Measurements from ENCODE around the gene EXOC1. TPM values are rescaled to one million over a fixed set of nuclear protein-coding genes. Genes with fewer than 3 reads are reported as not detected.

Gene EXOC1
- total RNA-seq, 1 donor from 2014 or later = 102 TPM

GRCh38 chr4:55939421-55939820, 86.0 kb downstream of the EXOC1 start:
- Mint-ChIP-seq H3K4me1 (ENCODE audit: low read depth, unreplicated experiment) (no peaks in the 10 kb centered on the region), H3K27ac (ENCODE audit: unreplicated experiment) (no peak overlapping the region), H3K9me3 (ENCODE audit: unreplicated experiment) (no peaks in the 10 kb centered on the region), H3K36me3 (ENCODE audit: unreplicated experiment) (peaks cover 5% of the 10 kb centered on the region), H3K4me3 (ENCODE audit: unreplicated experiment) (no peak overlapping the region), H3K27me3 (ENCODE audit: unreplicated experiment) (no peaks in the 10 kb centered on the region)
- no peak for DNase-seq
- TF ChIP-seq CTCF (IDR thresholded peaks at IDR 0.05; ENCODE audit: partially characterized antibody, unreplicated experiment) = no peak

- no peak overlapping the region for H3K27ac Mint-ChIP-seq (ENCODE audit: unreplicated experiment)
- peaks cover 5% of the 10 kb centered on the region for H3K36me3 Mint-ChIP-seq (ENCODE audit: unreplicated experiment)
- DNase-seq = no peak
These were observed 88.5 kb downstream of the EXOC1 start for GRCh38 chr4:55941881-55942396.

GRCh38 chr4:55947254-55947882, 93.9 kb downstream of the EXOC1 start:
- Mint-ChIP-seq H3K36me3 (ENCODE audit: unreplicated experiment) (no peaks in the 10 kb centered on the region), H3K4me1 (ENCODE audit: low read depth, unreplicated experiment) (peaks cover 11% of the 10 kb centered on the region), H3K9me3 (ENCODE audit: unreplicated experiment) (peaks cover 2% of the 10 kb centered on the region), H3K27ac (ENCODE audit: unreplicated experiment) (no peak overlapping the region), H3K27me3 (ENCODE audit: unreplicated experiment) (peaks cover 2% of the 10 kb centered on the region), H3K4me3 (ENCODE audit: unreplicated experiment) (no peak overlapping the region)
- no peak for TF ChIP-seq CTCF (IDR thresholded peaks at IDR 0.05; ENCODE audit: partially characterized antibody, unreplicated experiment)
- DNase-seq = no peak

More at GRCh38 chr4:55941881-55942396, 88.5 kb downstream of the EXOC1 start:
- Mint-ChIP-seq H3K4me3 (ENCODE audit: unreplicated experiment) (no peak overlapping the region), H3K4me1 (ENCODE audit: low read depth, unreplicated experiment) (no peaks in the 10 kb centered on the region), H3K9me3 (ENCODE audit: unreplicated experiment) (no peaks in the 10 kb centered on the region), H3K27me3 (ENCODE audit: unreplicated experiment) (no peaks in the 10 kb centered on the region)
- TF ChIP-seq CTCF (IDR thresholded peaks at IDR 0.05; ENCODE audit: partially characterized antibody, unreplicated experiment) = no peak

DNA sequence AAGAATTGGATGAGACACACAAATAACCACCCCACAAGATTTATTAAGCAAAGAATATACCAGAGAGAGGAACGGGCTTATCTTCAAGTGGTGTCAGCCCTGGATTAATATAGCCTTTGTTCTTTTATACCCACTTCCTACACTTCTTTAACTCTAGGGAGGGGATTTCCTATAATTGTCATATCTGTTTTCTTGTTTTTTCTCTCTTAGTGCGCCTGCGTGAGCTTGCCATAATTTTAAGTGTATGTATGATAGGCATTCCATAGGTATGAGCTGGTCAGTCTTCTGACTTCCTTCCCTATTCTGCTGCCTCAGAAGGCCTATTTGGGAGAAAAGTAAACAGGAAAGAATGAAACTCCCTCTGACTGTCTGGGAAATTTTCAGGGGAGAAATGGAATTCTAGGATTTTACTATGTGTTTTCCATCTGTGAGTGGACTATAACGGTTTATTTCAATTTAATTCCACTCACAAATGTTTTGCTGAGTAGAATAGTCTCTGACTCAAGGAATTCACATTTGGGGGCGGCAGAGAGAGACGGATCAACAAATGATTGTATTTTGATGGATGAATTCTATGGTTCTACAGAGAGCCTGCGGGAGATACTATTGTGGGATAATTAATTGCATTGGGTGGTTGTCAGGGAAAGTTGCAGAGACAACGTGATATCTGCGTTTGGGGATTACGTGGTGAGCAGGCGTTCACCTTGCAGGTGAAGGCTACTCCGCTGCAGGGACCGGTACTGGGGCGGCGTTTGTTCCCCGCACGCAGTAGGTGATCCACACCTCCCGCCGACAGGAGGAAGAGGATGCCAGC, 94.7 kb downstream of the EXOC1 start:
- Mint-ChIP-seq H3K9me3 (ENCODE audit: unreplicated experiment) (peaks cover 2% of the 10 kb centered on the region), H3K27ac (ENCODE audit: unreplicated experiment) (peak overlapping the region; percentile 31), H3K36me3 (ENCODE audit: unreplicated experiment) (no peaks in the 10 kb centered on the region), H3K4me3 (ENCODE audit: unreplicated experiment) (peak overlapping the region; percentile 89), H3K4me1 (ENCODE audit: low read depth, unreplicated experiment) (peaks cover 11% of the 10 kb centered on the region), H3K27me3 (ENCODE audit: unreplicated experiment) (peaks cover 2% of the 10 kb centered on the region)
- TF ChIP-seq CTCF (IDR thresholded peaks at IDR 0.05; ENCODE audit: partially characterized antibody, unreplicated experiment) = no peak
- no peak for DNase-seq

Measured in glutamatergic neuron (in vitro differentiated cells).